CD4-positive, alpha-beta T cell treated with Interleukin-6 at 100 ng/mL for 8 hours (primary cell): ENCODE measurements around the gene CYP4Z1.
A peak's percentile ranks its signal among the peaks of the same experiment; 100 is the strongest.
"Not testable (repeated sequence)": the region's sequence is repeated elsewhere in the genome, so short reads cannot be mapped to it uniquely, and the experiment has no call there.

Source experiments
- DNase-seq: peaks from one replicate; pipeline ENCODE4 v3.0.0-alpha.2; 2020; ENCODE audit warnings: mixed read lengths, low spot score

The CYP4Z1 gene, protein sequence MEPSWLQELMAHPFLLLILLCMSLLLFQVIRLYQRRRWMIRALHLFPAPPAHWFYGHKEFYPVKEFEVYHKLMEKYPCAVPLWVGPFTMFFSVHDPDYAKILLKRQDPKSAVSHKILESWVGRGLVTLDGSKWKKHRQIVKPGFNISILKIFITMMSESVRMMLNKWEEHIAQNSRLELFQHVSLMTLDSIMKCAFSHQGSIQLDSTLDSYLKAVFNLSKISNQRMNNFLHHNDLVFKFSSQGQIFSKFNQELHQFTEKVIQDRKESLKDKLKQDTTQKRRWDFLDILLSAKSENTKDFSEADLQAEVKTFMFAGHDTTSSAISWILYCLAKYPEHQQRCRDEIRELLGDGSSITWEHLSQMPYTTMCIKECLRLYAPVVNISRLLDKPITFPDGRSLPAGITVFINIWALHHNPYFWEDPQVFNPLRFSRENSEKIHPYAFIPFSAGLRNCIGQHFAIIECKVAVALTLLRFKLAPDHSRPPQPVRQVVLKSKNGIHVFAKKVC

DNA sequence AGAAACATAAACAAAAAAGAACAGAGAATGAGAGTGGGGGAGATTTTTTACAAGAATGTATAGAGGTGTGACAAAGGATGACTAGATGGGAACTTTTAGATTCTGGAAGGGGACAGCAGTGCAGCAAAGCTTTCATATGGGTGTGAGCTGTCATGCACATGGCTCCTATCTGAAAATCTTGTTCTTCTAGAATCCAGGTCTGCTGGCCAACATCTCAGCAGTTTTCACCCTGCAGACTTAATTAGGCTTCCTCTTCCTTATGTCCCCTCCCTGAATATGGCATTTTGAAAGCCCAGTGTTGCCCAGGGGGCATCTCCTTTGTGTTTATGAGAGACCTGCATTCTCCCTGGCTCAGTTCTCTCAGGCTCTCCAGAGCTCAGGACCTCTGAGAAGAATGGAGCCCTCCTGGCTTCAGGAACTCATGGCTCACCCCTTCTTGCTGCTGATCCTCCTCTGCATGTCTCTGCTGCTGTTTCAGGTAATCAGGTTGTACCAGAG is at the start of gene CYP4Z1:
Gene CYP4Z1 (plus strand): TSS at position 135 of the 498 bp plus-strand sequence. CDS start 260 bp downstream, at position 395.
- no peak for DNase-seq

DNA sequence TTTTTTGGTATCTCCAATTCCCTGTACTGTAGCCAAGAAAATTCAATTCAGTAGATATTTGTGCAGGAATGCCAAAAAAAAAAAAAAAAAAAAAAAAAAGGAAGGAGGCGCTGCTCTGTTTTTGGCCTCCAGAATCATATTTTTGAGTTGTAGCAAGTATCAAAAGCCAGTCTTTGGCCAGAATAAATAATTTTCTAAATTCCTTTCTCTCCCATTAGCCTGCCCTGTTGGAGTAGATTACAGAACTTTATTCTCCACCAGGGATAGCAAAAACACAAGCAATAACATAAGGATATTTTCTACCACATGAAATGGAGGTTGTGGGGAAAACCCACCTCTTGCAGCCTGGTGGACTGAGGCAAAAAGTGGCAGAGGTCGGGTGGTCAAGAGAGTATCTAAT is 46.0 kb upstream of the CYP4Z1 start:
- no peak for DNase-seq

DNA sequence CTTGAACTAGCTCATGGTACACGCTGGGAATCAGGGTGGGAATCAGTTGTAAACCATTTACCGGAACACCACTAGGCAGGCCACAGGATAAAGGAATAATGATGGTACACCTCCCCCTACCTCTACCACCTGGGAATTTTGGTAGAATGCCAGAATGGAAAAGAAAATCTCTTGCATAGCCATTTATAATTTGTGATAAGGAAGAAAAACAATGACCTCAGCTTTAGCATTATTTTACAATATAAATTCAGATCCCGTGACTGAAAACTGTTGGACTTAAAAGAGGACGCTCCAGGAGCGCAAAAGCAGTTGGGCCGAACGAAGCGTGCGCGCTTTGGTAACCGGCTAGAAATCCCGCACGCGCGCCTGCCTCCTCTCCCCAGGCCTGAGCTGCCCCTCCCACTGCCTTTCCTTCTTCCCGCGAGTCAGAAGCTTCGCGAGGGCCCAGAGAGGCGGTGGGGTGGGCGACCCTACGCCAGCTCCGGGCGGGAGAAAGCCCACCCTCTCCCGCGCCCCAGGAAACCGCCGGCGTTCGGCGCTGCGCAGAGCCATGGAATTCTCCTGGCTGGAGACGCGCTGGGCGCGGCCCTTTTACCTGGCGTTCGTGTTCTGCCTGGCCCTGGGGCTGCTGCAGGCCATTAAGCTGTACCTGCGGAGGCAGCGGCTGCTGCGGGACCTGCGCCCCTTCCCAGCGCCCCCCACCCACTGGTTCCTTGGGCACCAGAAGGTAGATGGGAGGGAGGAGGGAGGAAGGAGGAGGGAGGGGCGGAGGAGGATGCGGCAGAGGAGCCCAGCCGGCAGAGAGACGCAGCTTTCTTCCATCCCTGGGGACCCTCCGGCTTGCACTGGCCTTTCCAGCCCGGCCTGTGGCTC is 43.5 kb upstream of the CYP4Z1 start, which contains the start of gene CYP4X1:
Gene CYP4X1 (plus strand): TSS at position 402 of the 873 bp plus-strand sequence. CDS start 149 bp downstream, at position 551.
- DNase-seq: no peak

DNA sequence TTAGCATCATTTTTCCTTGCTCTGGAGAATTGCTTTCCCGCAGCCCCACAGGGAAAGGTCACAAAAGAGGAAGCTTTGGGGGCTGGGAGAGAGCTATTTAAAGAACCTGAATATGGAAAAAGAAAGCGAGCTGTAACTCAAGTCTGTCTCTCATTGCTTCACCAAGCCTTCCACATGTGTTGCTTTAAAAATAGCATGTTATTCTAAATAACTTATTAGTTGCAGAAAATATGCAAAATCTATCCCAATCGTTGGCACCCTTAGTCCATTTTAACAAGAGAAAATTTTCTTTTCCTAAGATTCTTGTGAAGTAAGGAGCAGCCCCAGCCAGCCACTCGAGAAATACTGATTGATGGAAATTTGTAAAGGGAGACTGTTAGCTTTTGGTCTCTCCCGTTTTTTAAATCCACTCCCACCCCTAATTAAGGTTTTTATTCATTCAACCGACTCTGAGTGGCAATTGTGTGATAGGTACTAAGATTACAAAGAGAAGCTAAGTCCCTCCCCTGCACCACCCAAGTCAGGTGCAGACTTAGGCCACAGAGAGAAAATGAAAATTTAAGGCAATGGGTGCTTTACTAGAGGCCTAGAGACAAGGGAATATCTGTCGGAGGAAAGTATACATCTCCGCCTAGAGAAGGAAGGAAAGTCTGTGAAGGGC is 42.8 kb upstream of the CYP4Z1 start:
- DNase-seq: no peak

DNA sequence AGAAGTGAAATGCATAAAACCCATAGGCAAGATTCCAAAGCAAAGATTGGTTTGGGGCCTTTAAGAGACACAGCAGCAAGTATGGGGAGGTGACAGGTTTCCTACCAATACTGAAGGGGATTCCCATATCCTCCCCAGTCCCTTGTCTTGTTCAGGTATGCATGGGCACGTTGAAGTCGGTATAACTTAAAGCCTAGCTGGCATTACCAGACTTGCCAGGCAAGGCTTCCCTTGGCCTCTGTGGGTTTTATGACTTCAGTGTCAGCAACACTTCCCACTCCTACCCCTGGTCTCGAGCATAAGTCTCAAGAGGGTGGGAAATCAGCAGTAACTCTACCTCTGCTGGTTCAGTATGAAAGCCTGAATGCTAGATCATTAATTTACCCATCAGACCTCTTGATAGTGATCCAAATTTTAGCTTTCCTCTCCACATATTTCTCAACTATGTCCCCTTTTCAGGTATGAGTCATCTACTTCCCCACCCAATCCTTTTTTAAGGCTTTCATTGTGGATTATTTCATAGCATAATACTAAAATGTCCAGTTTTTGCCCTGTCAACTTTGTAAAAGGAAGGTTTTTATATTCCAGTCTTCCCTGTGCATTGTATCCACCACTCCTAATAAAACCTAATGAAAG is 36.7 kb upstream of the CYP4Z1 start:
- DNase-seq: no peak

DNA sequence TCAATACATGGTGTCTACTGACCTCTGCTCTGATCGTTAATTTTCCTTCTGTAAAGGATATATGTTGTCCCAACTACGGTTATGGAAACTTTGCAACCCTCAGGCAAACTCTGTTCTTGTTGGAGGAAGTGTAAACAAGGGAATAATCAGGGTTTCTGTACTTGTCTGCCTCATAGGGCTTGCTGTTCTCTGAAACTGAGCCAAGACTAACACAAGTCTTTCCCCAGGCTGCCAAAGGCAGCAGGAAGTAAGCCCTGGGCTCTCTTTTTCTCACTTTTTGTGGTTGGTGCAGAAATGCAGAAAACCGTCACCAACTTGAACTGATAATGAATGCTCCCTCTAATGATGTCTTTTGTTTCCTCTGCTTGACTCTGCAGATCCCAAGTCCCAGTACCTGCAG is 36.0 kb upstream of the CYP4Z1 start:
- no peak for DNase-seq

DNA sequence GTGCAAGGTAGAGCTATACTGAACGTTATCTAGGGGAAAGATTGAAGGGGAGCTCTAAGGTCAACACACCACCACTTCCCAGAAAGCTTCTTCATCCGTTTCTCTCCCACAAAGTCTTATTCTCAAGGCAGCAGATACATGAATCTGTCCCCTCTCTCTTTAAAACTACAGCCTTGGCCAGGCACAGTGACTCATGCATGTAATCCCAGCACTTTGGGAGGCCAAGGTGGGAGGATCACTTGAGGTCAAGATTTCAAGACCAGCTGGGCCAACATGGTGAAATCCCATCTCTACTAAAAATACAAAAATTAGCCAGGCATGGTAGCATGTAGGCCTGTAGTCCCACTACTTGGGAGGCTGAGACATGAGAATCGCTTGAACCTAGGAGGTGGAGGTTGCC is 35.4 kb upstream of the CYP4Z1 start:
- DNase-seq: no peak

DNA sequence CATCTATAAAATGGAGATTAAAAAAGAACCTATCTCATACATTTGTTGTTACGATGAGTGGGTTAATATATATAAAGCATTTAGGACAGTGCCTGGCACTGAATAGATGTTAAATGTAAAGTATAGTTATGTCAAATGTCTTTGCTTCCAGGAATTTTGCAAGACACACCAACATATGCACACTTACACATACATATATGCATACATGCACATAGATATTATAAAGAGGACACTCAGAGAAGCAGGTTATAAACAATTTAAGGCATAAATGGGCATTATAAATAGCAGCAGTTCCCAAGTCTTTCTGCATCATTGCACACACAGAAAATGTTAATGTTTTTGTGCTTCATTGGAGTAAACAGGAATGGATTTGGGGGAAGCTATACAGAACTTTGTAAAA is 30.3 kb upstream of the CYP4Z1 start:
- DNase-seq: no peak

DNA sequence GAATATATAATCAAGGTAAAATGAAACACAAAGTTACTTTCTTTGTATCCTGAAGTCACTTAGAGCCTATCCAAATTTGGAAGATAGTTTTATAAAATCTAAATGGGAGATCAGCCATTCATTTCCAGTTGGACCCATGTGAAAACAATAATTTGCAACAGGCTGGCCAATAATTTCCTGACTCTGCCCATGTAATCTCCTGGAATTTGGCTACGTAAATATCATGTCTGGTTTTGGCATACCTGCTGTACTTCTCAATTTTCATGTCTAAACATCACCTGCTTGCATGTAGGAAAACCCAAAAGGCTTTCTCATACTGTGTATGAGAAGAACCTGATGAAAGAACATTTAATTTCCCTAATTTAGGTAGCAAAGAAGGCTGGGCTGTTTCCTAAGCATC is 7.7 kb upstream of the CYP4Z1 start:
- DNase-seq: no peak

DNA sequence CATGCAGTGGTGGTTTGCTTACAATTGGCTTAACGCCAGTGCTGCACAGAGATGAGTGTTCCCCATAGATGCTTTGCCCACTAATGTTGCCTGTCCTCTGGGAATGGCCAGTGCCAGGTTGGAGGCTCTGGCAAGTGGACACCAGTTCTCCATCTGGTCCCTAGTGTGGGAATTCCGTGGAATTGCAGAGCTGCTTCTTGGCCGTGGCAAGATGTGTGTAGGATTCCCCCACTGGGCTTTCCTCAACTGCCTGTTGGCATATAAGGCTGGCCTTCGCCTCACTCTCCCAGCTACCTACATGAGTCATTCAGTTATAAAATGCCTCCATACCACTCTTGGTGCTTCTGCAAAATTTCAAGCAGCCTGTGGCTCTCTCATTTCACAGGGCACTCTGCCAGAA is 2.0 kb downstream of the CYP4Z1 start:
- DNase-seq: not testable (repeated sequence)

DNA sequence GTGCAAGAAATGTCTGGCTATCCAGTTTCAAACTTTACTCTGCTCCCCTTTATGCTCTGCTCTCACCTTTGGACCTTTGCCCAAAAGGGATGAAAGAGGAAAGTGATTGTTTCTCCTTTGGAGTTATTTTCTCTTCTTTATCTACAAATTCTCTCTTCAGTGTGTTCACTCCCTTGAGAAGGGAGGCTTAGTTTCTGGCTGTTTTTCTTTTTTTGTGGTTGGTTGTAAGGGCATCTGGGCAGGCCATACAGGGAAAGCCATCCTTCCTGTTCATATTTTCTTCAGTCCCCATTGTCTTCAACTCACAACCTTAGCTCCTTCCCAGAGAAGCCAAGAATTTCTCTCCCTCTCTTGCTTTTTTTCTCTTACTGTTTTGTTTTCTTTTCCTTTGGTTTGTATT is 2.5 kb downstream of the CYP4Z1 start:
- DNase-seq: not testable (repeated sequence)

DNA sequence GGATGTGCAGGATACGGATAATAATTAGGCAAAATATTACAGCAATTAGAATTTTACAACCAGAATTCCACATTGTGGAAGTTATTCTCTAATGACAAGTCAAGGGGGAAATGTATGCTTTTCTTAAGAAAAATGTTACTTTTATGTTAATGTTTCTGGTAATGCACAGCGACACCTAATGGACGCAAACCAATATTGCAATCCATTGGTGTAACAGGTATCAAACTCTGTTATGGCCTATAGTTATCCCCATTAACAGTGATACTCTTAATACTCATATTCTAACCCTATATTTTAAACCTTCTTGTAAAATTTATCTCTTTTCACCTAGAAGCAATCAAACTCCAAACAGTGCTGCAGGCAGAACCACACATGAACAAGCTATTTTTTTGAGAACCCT is 22.3 kb downstream of the CYP4Z1 start:
- DNase-seq: peak; percentile 2

DNA sequence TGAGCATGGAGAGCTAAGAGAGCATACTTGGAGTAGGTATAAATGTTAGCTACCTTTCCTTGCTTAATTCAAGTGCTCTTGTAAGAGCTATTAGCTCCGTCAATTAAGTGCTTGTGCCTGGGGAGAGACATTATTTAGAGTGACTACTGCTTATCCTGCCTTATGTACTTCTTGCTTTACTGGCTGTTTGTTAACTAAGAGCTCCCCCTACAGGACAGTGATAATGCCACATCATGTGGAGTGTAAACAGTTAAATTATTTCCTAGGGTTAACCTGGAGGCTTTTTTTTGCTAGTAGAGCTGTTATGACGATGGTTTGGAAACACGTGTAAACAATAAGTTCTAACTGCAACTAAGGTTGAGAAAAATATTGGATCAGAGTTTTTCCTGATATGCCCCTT is 24.4 kb downstream of the CYP4Z1 start:
- not testable (repeated sequence) for DNase-seq

DNA sequence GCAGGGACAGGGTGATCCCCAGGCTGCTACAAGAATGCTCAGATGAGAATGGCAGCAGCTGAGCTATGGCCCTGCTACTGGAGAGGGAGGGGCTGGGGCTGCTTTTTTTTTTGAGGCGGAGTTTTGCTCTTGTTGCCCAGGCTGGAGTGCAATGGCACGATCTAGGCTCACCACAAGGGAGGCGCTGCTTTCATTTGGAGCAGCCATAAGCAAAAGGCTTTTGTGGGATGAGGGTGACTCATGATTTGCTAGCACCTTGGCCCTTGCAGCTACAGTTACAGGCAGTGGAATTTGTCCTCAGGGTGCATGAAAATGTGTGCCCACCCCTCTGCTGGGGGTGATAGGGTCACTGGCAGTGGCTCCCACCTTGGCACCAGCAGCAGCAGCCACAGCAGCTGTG is 37.8 kb downstream of the CYP4Z1 start:
- DNase-seq: no peak

DNA sequence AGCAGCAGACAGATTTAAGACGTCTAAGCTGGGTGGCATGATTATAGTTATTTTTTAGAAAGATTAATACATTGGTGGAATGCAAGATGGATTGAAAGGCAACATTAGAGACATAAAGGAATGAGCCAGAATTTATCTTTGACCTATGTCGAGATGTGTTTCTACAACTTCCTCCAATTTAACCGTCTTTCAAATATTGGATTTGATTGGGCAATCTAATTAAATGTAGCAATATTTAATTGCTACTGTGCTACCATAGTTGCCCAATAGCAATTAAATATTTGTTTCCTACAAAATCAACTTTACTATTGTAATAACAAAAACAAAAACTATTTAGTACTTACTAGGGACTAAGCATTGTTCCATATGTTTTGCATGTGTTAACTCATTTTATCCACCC is 39.8 kb downstream of the CYP4Z1 start:
- no peak for DNase-seq

DNA sequence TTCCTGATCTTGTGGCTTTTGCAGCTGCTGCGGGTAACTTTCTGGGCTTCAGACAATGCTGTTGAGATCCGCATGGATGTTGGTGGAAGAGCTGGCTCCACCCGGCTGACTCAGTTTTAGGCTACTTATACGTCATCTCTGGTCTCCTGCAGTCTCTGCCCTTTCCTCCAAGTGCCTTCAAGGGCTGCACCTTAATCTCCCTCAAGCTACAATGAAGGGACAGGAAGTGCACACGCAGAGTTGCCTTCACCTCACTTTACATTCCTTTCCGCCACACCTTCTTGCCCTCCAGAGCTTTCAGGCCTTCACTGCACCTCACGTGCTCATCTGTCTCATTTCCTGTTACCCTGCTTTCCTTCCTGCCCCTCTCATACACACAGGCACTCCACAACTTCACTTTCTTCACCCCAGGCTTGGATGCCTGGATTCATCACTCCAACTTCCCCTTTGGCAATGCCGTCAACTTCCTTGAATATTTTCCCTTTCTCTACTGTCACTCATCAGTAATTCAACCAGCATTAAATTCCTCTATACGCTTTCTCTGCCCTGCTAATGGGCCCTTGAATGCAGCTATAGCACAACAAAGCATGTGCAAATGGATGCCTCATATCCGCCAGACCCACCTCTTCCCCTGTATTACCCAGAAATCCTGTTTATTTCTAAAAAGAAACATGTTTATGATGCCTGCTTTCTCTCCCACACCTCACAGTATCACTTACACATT is 41.0 kb downstream of the CYP4Z1 start:
- DNase-seq: not testable (repeated sequence)

DNA sequence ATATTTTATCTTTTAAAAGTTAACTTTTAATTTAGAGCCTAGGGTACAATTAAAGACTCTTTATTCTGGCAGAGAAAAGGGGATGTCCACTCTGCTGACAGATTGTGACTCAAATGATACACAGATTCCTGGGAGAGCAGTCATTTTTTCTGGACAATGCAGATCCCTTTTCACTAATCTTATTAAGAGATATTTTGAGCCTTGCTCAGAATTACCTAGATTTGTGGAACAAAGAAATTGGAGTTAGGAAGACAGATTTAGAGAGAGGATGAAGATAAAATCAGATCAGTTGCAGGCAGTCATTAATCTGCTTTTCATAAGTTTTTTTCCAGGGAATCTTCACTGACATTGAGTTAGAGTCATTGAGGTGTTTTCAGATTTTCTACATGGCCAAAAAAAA is 42.5 kb downstream of the CYP4Z1 start:
- DNase-seq: not testable (repeated sequence)

DNA sequence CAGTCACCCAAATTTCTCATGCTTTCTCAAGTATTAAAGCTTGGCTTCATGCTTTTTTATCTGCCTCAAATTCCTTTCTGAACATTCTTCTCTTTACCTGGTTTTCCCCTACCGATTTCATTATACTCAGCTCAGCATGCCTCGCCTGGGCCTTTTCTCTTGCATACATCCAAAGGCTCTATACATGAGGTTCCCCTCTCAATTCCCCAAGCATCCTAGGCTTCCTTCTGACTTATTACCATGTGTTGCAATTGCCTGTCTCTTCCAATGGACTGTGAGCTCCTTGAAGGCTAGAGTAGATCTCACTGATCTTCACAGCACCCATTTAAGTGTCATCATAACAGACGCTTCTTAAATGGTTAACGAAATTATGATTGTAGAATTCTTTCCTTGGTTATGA is 46.1 kb downstream of the CYP4Z1 start:
- DNase-seq: no peak

DNA sequence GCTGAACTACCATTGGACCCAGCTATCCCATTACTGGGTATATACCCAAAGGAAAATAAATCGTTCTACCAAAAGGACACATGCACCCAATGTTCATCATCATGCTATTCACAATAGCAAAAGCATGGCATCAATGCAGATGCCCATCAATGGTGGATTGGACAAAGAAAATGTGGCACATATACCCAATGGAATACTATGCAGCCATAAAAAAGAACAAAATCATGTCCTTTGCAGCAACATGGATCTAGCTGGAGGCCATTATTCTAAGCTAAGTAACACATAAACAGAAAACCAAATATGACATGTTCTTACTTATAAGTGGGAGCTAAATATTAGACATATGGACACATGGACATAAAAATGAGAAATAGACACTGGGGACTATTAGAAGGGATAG is 54.0 kb downstream of the CYP4Z1 start:
- not testable (repeated sequence) for DNase-seq

DNA sequence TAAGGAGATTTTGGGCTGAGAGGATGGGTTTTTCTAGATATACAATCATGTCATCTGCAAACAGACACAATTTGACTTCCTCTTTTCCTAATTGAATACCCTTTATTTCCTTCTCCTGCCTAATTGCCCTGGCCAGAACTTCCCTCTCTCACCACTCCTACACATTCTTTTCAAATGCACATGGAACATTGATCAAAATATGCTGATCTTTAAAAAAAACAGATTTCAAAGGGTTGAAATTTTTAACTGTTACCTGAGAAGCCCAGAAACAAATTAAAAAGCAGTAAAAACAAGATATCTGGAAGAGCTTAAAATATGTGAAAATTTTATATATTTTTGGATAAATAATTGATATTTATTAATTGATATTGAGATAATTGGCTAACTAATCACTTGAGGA is 57.8 kb downstream of the CYP4Z1 start:
- DNase-seq: not testable (repeated sequence)

DNA sequence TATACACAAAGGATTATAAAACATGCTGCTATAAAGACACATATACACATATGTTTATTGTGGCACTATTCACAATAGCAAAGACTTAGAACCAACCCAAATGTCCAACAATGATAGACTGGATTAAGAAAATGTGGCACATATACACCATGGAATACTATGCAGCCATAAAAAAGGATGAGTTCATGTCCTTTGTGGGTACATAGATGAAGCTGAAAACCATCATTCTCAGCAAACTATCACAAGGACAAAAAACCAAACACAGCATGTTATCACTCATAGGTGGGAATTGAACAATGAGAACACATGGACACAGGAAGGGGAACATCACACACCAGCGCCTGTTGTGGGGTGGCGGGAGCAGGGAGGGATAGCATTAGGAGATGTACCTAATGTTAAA is 60.0 kb downstream of the CYP4Z1 start:
- DNase-seq: not testable (repeated sequence)
